CD4-positive, alpha-beta T cell (primary cell): ENCODE data around the gene ADGRD1. TPM values are rescaled to one million over a fixed set of nuclear protein-coding genes. Genes with fewer than 3 reads are reported as not detected.
"Not testable (repeated sequence)": the region's sequence is repeated elsewhere in the genome, so short reads cannot be mapped to it uniquely, and the experiment has no call there.

Source experiments
- ATAC-seq: fragments of 200-7000 bp; cut with Tn5 transposase; one replicate; pipeline ENCODE4 v1.10.0; 2022; ENCODE audit warnings: mild to moderate bottlenecking; ENCODE audit not compliant: poor library complexity
- CTCF ChIA-PET: fragments of 350-600 bp; sonication (Branson Sonifier 250); formaldehyde crosslinking; loops from one replicate; lab custom pipeline; 2021; ENCODE audit warnings: antibody characterized with exemption, inconsistent platforms; lab: Charles Lee
- POLR2A ChIA-PET: fragments of 350-600 bp; sonication (Branson Sonifier 250); formaldehyde crosslinking; loops from one replicate; lab custom pipeline; 2021; ENCODE audit warnings: antibody characterized with exemption, inconsistent platforms; lab: Charles Lee
- DNase-seq, 14 experiments: peaks; one replicate each; pipeline ENCODE4 v3.0.0-alpha.2; 2013 to 2020; ENCODE audit warnings: mixed read lengths in 2 of 14
- H3K27ac ChIP-seq, 2 donors: one replicate each; pipeline versions ENCODE4 v1.5.1 to v1.7.0; 2013; ENCODE audit warnings: low read length in 2 of 2, low read depth in 1 of 2, mild to moderate bottlenecking in 1 of 2
- H3K27me3 ChIP-seq, 2 experiments: 1 replicate in 1 of 2; 2 replicates in 1 of 2; pipeline versions ENCODE4 v1.6.1 to v1.7.0; 2013; ENCODE audit warnings: low read length in 2 of 2, control low read depth in 1 of 2, mild to moderate bottlenecking in 1 of 2, moderate library complexity in 1 of 2; ENCODE audit not compliant: insufficient read depth in 2 of 2, control insufficient read depth in 1 of 2
- H3K36me3 ChIP-seq: one replicate; pipeline ENCODE4 v1.6.1; 2013; ENCODE audit warnings: low read length, control low read depth; ENCODE audit not compliant: insufficient read depth
- H3K4me1 ChIP-seq: one replicate; pipeline ENCODE4 v1.6.1; 2013; ENCODE audit warnings: low read length, control low read depth; ENCODE audit not compliant: insufficient read depth
- H3K4me3 ChIP-seq: one replicate; pipeline ENCODE4 v1.5.1; 2013; ENCODE audit warnings: mild to moderate bottlenecking, low read length, moderate library complexity
- H3K9me3 ChIP-seq, 2 experiments: 1 replicate in 1 of 2; 2 replicates in 1 of 2; pipeline versions ENCODE4 v1.6.1 to v1.7.0; 2013; ENCODE audit warnings: low read length in 2 of 2, mild to moderate bottlenecking in 2 of 2, control low read depth in 1 of 2, moderate library complexity in 1 of 2; ENCODE audit not compliant: control insufficient read depth in 1 of 2, insufficient read depth in 1 of 2
- H3K27ac Mint-ChIP-seq: one replicate; pipeline ENCODE4 v1.8.0; 2020; ENCODE audit warnings: mixed read lengths
- H3K27me3 Mint-ChIP-seq: one replicate; pipeline ENCODE4 v1.8.0; 2021; ENCODE audit warnings: mixed read lengths
- H3K36me3 Mint-ChIP-seq: one replicate; pipeline ENCODE4 v1.8.0; 2021; ENCODE audit warnings: low read depth, mixed read lengths
- H3K4me1 Mint-ChIP-seq: one replicate; pipeline ENCODE4 v1.8.0; 2021; ENCODE audit warnings: low read depth, mixed read lengths
- H3K4me3 Mint-ChIP-seq: one replicate; pipeline ENCODE4 v1.8.0; 2020; ENCODE audit warnings: mild to moderate bottlenecking, mixed read lengths
- H3K9me3 Mint-ChIP-seq: one replicate; pipeline ENCODE4 v1.8.0; 2020; ENCODE audit warnings: mixed read lengths
- CTCF ChIP-seq: fragments of 200-600 bp; IDR thresholded peaks from one replicate; pipeline ENCODE4 v1.8.0; 2022; ENCODE audit warnings: antibody characterized with exemption, mild to moderate bottlenecking
- intact Hi-C, 2 experiments: fragments of 100-400 bp; cut with DNase I in 1 of 2; cut with micrococcal nuclease in 1 of 2; formaldehyde crosslinking; loops; one replicate each; pipeline versions ENCODE4 v1.15.1 to v1.9.0; 2023 to 2025; cut with DNase I, micrococcal nuclease
- polyA plus RNA-seq, 2 donors: library from polyadenylated mRNA; unstranded; fragments of 120-200 nt; gene quantifications; one replicate each; pipeline ENCODE4 v1.2.1, GENCODE V29; 2013
- total RNA-seq, 174 experiments: library from RNA in 2 of 174; stranded (reverse) in 2 of 174; gene quantifications; one replicate each; pipeline ENCODE4 v1.2.3 and lab custom pipeline; 2021 to 2026

ADGRD1 gene
- total RNA-seq (under 1 TPM in 1 of 2 experiments, not detected in 1; 0.22 TPM), total RNA-seq (lab: John Stamatoyannopoulos, UW) (0 to 0.96 (median 0.12) reads per million in 172 experiments)
- 1.00 TPM for polyA plus RNA-seq (2013, experiment 1 of 2)
- polyA plus RNA-seq (2013, experiment 2 of 2), result 1.0 TPM

DNA sequence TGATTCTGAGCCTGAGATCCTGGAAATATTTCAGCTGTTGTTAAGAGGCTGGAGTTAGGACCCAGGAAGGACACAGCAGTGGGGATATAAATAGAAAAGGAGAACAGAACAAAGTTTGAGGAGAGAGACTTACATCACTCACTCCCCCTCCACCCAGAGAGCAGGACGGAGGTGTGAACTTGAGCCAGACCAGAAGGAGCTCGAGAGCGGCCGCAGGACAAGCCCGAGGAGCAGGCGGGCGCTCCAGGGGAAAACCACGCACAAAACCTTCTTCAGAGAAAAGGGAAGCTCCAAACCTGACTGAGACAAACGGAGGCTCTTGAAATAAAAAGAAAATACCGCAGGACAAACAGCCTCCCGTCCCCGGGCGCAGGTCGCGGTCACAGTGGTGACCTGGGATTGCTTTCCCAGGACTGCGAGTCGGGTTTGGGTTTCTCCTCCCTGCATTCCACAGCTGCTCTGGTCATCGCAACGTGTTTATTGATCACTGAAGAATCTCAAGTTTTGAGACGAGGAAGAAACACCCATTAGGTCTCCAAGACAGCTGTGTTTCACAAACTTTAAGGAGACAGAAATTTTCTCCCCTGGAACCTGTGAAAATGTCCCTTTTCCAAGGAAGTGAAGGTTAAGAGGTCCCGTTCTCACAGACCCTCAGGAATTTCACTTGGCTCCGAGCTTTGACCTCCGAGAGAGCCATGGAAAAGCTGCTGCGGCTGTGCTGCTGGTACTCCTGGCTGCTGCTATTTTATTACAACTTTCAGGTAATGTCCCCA is at the start of gene ADGRD1:
Gene ADGRD1 (plus strand): TSS at position 137 of the 773 bp plus-strand sequence. CDS start 559 bp downstream, at position 696.
- Histone ChIP-seq H3K4me3 (no peak within 1 kb of the TSS), H3K4me1 (peaks cover 4% of the 10 kb centered on the region), H3K9me3 (no peaks in the 10 kb centered on the region), H3K27ac (no peak within 1 kb of the TSS), H3K27me3 (peaks cover 10 to 12% of the 10 kb centered on the region in 2 experiments), H3K36me3 (no peaks in the 10 kb centered on the region)
- ChIA-PET CTCF (no interaction called here), POLR2A (no interaction called here)
- Mint-ChIP-seq H3K4me1 (no peaks in the 10 kb centered on the region), H3K9me3 (no peaks in the 10 kb centered on the region), H3K4me3 (no peak within 1 kb of the TSS), H3K27me3 (peaks cover 42% of the 10 kb centered on the region), H3K36me3 (no peaks in the 10 kb centered on the region), H3K27ac (no peak within 1 kb of the TSS)
- DNase-seq (peak in 2 of 14 experiments; percentile 20 to 30), ATAC-seq (no peak)
- TF ChIP-seq CTCF, result no peak
- intact Hi-C loops, result no loop called here

- ChIA-PET CTCF (no interaction called here), POLR2A (no interaction called here)
- Mint-ChIP-seq H3K4me1 (no peaks in the 10 kb centered on the region), H3K27ac (no peak overlapping the region), H3K9me3 (no peaks in the 10 kb centered on the region), H3K4me3 (no peak overlapping the region), H3K27me3 (peaks cover 10% of the 10 kb centered on the region), H3K36me3 (no peaks in the 10 kb centered on the region)
- H3K9me3 ChIP-seq, result peaks cover 0 to 2% of the 10 kb centered on the region in 2 experiments
- H3K4me1 ChIP-seq, result no peaks in the 10 kb centered on the region
- H3K4me3 ChIP-seq, result no peak overlapping the region
- ATAC-seq, result no peak
- no peaks in the 10 kb centered on the region for H3K36me3 ChIP-seq
- TF ChIP-seq CTCF, result no peak
- H3K27me3 ChIP-seq, result no peaks in the 10 kb centered on the region
- no peak for DNase-seq
- H3K27ac ChIP-seq, result no peak overlapping the region
- intact Hi-C loops, result no loop called here
Measured at GRCh38 chr12:130904064-130904463, 49.6 kb upstream of the ADGRD1 start.

DNA sequence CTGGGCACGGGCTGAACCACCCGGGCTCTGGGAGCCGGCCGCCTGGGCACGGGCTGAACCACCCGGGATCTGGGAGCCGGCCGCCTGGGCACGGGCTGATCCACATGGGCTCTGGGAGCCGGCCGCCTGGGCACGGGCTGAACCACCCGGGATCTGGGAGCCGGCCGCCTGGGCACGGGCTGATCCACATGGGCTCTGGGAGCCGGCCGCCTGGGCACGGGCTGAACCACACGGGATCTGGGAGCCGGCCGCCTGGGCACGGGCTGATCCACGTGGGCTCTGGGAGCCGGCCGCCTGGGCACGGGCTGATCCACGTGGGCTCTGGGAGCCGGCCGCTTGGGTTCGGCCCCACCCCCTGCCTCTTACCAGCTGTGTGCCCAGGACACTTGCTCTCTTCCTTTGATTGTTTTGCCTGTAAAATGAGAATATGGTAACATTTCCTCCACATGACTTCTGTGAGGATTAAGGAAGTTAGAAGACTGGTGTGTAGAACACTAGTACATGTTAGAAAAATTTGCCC is 48.7 kb upstream of the ADGRD1 start:
- H3K27ac Mint-ChIP-seq, ATAC-seq, POLR2A ChIA-PET, DNase-seq, intact Hi-C loops, H3K27me3 ChIP-seq, H3K9me3 Mint-ChIP-seq, H3K4me1 ChIP-seq, H3K9me3 ChIP-seq, H3K36me3 ChIP-seq, CTCF ChIA-PET, H3K4me3 ChIP-seq, H3K36me3 Mint-ChIP-seq, H3K27ac ChIP-seq, H3K4me1 Mint-ChIP-seq, H3K4me3 Mint-ChIP-seq: not testable (repeated sequence)
- peaks cover 16% of the 10 kb centered on the region for H3K27me3 Mint-ChIP-seq
